B cell (primary cell): ENCODE data around the gene METTL8. TPM values are rescaled to one million over a fixed set of nuclear protein-coding genes. Genes with fewer than 3 reads are reported as not detected.
"Not testable (repeated sequence)": the region's sequence is repeated elsewhere in the genome, so short reads cannot be mapped to it uniquely, and the experiment has no call there.

Source experiments
- ATAC-seq: fragments of 200-7000 bp; cut with Tn5 transposase; one replicate; pipeline ENCODE4 v1.10.0; 2021; ENCODE audit warnings: low read depth, mild to moderate bottlenecking, moderate number of reproducible peaks, moderate library complexity
- CTCF ChIA-PET: fragments of 350-600 bp; sonication (Branson Sonifier 250); formaldehyde crosslinking; loops from one replicate; lab custom pipeline; 2021; ENCODE audit warnings: antibody characterized with exemption, inconsistent platforms; lab: Charles Lee
- POLR2A ChIA-PET: fragments of 350-600 bp; sonication (Branson Sonifier 250); formaldehyde crosslinking; loops from one replicate; lab custom pipeline; 2021; ENCODE audit warnings: antibody characterized with exemption; lab: Charles Lee
- DNase-seq: peaks from one replicate; pipeline ENCODE4 v3.0.0; 2013
- H2AFZ ChIP-seq: 2 replicates; pipeline ENCODE4 v1.6.1; 2012; ENCODE audit warnings: mild to moderate bottlenecking, low read depth, low read length; ENCODE audit not compliant: insufficient read depth, poor library complexity, severe bottlenecking
- H3K27ac ChIP-seq, 2 donors: 1 replicate in 1 of 2; 2 replicates in 1 of 2; pipeline ENCODE4 v1.5.1; 2012 to 2013; ENCODE audit warnings: low read length in 2 of 2, mild to moderate bottlenecking in 2 of 2, moderate library complexity in 1 of 2
- H3K27me3 ChIP-seq, 4 experiments: fragments of 200-600 bp in 1 of 4; sonication (generic) in 1 of 4; replicated peaks in 1 of 4; 1 replicate in 2 of 4; 2 replicates in 2 of 4; pipeline versions ENCODE4 v1.6.1 to v1.7.0; 2013 to 2016; ENCODE audit warnings: low read length in 3 of 4, mild to moderate bottlenecking in 2 of 4, mixed read lengths in 1 of 4, moderate library complexity in 1 of 4; ENCODE audit not compliant: insufficient read depth in 4 of 4, control insufficient read depth in 3 of 4; ENCODE audit errors: control extremely low read depth in 1 of 4
- H3K36me3 ChIP-seq, 2 experiments: replicated peaks in 1 of 2; 1 replicate in 1 of 2; 2 replicates in 1 of 2; pipeline versions ENCODE4 v1.6.1 to v1.7.1; 2013; ENCODE audit warnings: low read length in 1 of 2; ENCODE audit not compliant: insufficient read depth in 2 of 2, control insufficient read depth in 1 of 2; ENCODE audit errors: control extremely low read depth in 1 of 2, extremely low read depth in 1 of 2
- H3K4me1 ChIP-seq, 2 donors: fragments of 200-600 bp in 1 of 2; sonication (generic) in 1 of 2; 1 replicate in 1 of 2; 2 replicates in 1 of 2; pipeline versions ENCODE4 v1.5.1 to v1.6.1; 2013 to 2017; ENCODE audit warnings: low read length in 2 of 2; ENCODE audit not compliant: control insufficient read depth in 2 of 2, insufficient read depth in 2 of 2
- H3K4me2 ChIP-seq: replicated peaks from 2 replicates; pipeline ENCODE3; 2012; ENCODE audit warnings: mild to moderate bottlenecking, low read depth, low read length; ENCODE audit not compliant: poor library complexity, severe bottlenecking
- H3K4me3 ChIP-seq, 5 experiments: fragments of 200-600 bp in 1 of 5; sonication (generic) in 1 of 5; 1 replicate in 3 of 5; 2 replicates in 2 of 5; pipeline versions ENCODE4 v1.5.1 to v1.7.0; 2011 to 2016; ENCODE audit warnings: low read length in 4 of 5, mild to moderate bottlenecking in 4 of 5, low read depth in 2 of 5, control low read depth in 1 of 5, moderate library complexity in 1 of 5; ENCODE audit not compliant: insufficient read depth in 1 of 5; ENCODE audit errors: control extremely low read depth in 1 of 5, extremely low read depth in 1 of 5
- H3K79me2 ChIP-seq: fragments of 200-600 bp; sonication (generic); one replicate; pipeline ENCODE4 v1.6.0; 2016; ENCODE audit warnings: low read length; ENCODE audit not compliant: control insufficient read depth, insufficient read depth
- H3K9ac ChIP-seq: fragments of 200-600 bp; sonication (generic); 2 replicates; pipeline ENCODE4 v1.6.1; 2017; ENCODE audit warnings: mild to moderate bottlenecking, low read length, moderate library complexity
- H3K9me3 ChIP-seq, 3 donors: one replicate each; pipeline versions ENCODE4 v1.6.1 to v1.7.1; 2013; ENCODE audit warnings: low read length in 2 of 3; ENCODE audit not compliant: control insufficient read depth in 2 of 3, insufficient read depth in 1 of 3; ENCODE audit errors: control extremely low read depth in 1 of 3
- H4K20me1 ChIP-seq: 2 replicates; pipeline ENCODE4 v1.6.0; 2012; ENCODE audit warnings: mild to moderate bottlenecking, low read length; ENCODE audit not compliant: insufficient read depth, control insufficient read depth, poor library complexity, severe bottlenecking
- H3K27ac Mint-ChIP-seq: one replicate; pipeline ENCODE4 v1.8.0; 2021; ENCODE audit warnings: mixed read lengths
- H3K27me3 Mint-ChIP-seq: one replicate; pipeline ENCODE4 v1.8.0; 2021; ENCODE audit warnings: mixed read lengths
- H3K4me1 Mint-ChIP-seq: one replicate; pipeline ENCODE4 v1.8.0; 2021; ENCODE audit warnings: mixed read lengths
- H3K4me3 Mint-ChIP-seq: one replicate; pipeline ENCODE4 v1.8.0; 2021; ENCODE audit warnings: mixed read lengths
- H3K9me3 Mint-ChIP-seq: one replicate; pipeline ENCODE4 v1.8.0; 2022; ENCODE audit warnings: mixed read lengths; ENCODE audit not compliant: insufficient read depth
- EZH2 ChIP-seq: IDR thresholded peaks from 2 replicates; pipeline ENCODE4 v1.6.1; 2012; ENCODE audit warnings: borderline replicate concordance, low read depth, mild to moderate bottlenecking, moderate library complexity, low read length; ENCODE audit not compliant: insufficient read depth, poor library complexity, severe bottlenecking
- WGBS: methylation state at CpG from one replicate; pipeline ENCODE4 v1.1.5; 2013; ENCODE audit warnings: missing lambda C conversion rate; ENCODE audit not compliant: insufficient coverage; 5-methylcytosine and 5-hydroxymethylcytosine counted together
- intact Hi-C: fragments of 100-400 bp; cut with micrococcal nuclease; formaldehyde crosslinking; loops from one replicate; pipeline ENCODE4 v1.10.0; 2022
- polyA plus RNA-seq: library from polyadenylated mRNA; depleted of rRNA; stranded (reverse); fragments of >200 nt; gene quantifications from 2 replicates; pipeline ENCODE4 v1.2.3, GENCODE V29; 2012
- total RNA-seq, 2 donors: library from RNA; stranded (reverse); fragments of 120-200 nt in 1 of 2; gene quantifications; 1 replicate in 1 of 2; 2 replicates in 1 of 2; pipeline versions ENCODE4 v1.2.3 to v1.2.4, GENCODE V29; 2013 to 2022
- TF ChIP-seq, protein P1 (sequence below): fragments of 200-600 bp; IDR thresholded peaks from one replicate; pipeline ENCODE4 v1.8.0; 2022; ENCODE audit warnings: antibody characterized with exemption, mild to moderate bottlenecking

METTL8 gene
- total and polyA plus RNA-seq, 2 donors (not counting 1 experiment from before 2014, with no cell fraction given), result 20.8 to 57.8 TPM

DNA sequence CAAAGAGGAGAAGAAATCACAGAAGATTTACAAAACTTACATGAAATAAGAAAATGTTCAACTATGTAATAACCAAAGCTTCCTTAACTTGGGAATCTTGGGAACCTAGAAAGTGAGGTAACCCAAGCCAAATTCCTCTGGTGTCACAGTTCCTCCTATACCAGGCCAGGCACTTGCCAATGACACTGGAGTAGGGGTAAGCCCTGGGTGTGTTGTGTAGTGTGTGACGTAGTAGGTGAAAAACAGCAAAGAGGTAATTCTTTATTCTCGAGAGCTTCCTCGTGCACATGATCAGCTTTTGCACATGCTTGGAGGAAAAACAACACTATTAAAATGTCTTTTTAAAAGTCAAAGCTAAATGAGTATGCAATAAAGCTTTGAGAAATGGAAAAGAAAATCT is 118.0 kb downstream of the METTL8 start:
- ATAC-seq (no peak), DNase-seq (no peak)
- CTCF ChIA-PET, result interaction anchor here (0.9 to 1.2 kb wide), 3 partner anchors 9 to 100 kb away, joined by 3 to 5 read pairs (median 3); no protein-coding TSS in a partner anchor
- POLR2A ChIA-PET, result no interaction called here
- Histone ChIP-seq H3K27ac (no peak overlapping the region), H3K79me2 (no peaks in the 10 kb centered on the region), H3K4me2 (no peak overlapping the region), H3K9me3 (peaks cover under 1 to 11% (median 11%) of the 10 kb centered on the region in 3 donors), H2AFZ (no peak overlapping the region), H3K4me3 (no peak overlapping the region), H3K9ac (no peak overlapping the region), H3K4me1 (peaks cover 37 to 44% of the 10 kb centered on the region in 2 donors), H4K20me1 (no peaks in the 10 kb centered on the region), H3K27me3 (no peaks in the 10 kb centered on the region), H3K36me3 (no peaks in the 10 kb centered on the region)
- Mint-ChIP-seq H3K4me3 (no peak overlapping the region), H3K9me3 (peaks cover 8% of the 10 kb centered on the region), H3K27ac (no peak overlapping the region), H3K27me3 (no peaks in the 10 kb centered on the region), H3K4me1 (peaks cover 46% of the 10 kb centered on the region)
- intact Hi-C loops, result loop anchor here (5.0 kb wide), 1 partner anchor 48 kb away; no protein-coding TSS in a partner anchor
- no CpG with 5 or more reads among the region's 3 CpGs for WGBS
- TF ChIP-seq, protein P1, sequence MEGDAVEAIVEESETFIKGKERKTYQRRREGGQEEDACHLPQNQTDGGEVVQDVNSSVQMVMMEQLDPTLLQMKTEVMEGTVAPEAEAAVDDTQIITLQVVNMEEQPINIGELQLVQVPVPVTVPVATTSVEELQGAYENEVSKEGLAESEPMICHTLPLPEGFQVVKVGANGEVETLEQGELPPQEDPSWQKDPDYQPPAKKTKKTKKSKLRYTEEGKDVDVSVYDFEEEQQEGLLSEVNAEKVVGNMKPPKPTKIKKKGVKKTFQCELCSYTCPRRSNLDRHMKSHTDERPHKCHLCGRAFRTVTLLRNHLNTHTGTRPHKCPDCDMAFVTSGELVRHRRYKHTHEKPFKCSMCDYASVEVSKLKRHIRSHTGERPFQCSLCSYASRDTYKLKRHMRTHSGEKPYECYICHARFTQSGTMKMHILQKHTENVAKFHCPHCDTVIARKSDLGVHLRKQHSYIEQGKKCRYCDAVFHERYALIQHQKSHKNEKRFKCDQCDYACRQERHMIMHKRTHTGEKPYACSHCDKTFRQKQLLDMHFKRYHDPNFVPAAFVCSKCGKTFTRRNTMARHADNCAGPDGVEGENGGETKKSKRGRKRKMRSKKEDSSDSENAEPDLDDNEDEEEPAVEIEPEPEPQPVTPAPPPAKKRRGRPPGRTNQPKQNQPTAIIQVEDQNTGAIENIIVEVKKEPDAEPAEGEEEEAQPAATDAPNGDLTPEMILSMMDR, result no peak
- TF ChIP-seq EZH2, result no peak

GRCh38 chr2:171312182-171312581 is 121.6 kb downstream of the METTL8 start:
- H3K27me3 Mint-ChIP-seq, H3K4me2 ChIP-seq, H3K4me3 ChIP-seq, ATAC-seq, POLR2A ChIA-PET, H3K27ac ChIP-seq, H4K20me1 ChIP-seq, H2AFZ ChIP-seq, H3K36me3 ChIP-seq, H3K79me2 ChIP-seq, H3K4me3 Mint-ChIP-seq, H3K27me3 ChIP-seq, CTCF ChIA-PET, intact Hi-C loops, DNase-seq, H3K27ac Mint-ChIP-seq, H3K9me3 Mint-ChIP-seq, H3K9ac ChIP-seq: not testable (repeated sequence)
- WGBS, result 100% methylated on average over 2 of the region's 3 CpGs
- H3K4me1 Mint-ChIP-seq, result peaks cover 20% of the 10 kb centered on the region
- H3K4me1 ChIP-seq, result peaks cover 8 to 14% of the 10 kb centered on the region in 2 donors
- H3K9me3 ChIP-seq, result peaks cover 1 to 12% (median 11%) of the 10 kb centered on the region in 3 donors

DNA sequence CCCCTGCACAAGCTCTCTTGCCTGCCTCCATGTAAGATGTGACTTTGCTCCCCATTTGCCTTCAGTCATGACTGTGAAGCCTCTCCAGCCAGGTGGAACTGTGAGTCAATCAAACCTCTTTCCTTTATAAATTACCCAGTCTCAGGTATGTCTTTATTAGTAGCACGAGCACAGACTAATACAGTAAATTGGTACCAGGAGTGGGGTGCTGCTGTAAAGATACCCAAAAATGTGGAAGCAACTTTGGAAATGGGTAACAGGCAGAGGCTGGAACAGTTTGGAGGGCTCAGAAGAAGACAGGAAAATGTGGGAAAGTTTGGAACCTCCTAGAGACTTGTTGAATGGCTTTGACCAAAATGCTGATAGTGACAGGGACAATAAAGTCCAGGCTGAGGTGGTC is 122.2 kb downstream of the METTL8 start:
- H3K27me3 ChIP-seq, H3K79me2 ChIP-seq, CTCF ChIA-PET, H3K4me3 Mint-ChIP-seq, H3K27ac ChIP-seq, H2AFZ ChIP-seq, DNase-seq, H3K27me3 Mint-ChIP-seq, H4K20me1 ChIP-seq, H3K27ac Mint-ChIP-seq, POLR2A ChIA-PET, intact Hi-C loops, H3K36me3 ChIP-seq, H3K9me3 Mint-ChIP-seq, H3K4me3 ChIP-seq, H3K9ac ChIP-seq, H3K4me2 ChIP-seq, ATAC-seq: not testable (repeated sequence)
- WGBS, result no CpG with 5 or more reads among the region's 1 CpG
- H3K9me3 ChIP-seq, result peaks cover 2 to 12% (median 11%) of the 10 kb centered on the region in 3 donors
- peaks cover 8 to 10% of the 10 kb centered on the region in 2 donors for H3K4me1 ChIP-seq
- H3K4me1 Mint-ChIP-seq, result peaks cover 15% of the 10 kb centered on the region
